HepG2 (cell line): ENCODE measurements around the gene ARL8A. TPM values are rescaled to one million over a fixed set of nuclear protein-coding genes. Genes with fewer than 3 reads are reported as not detected.

Source experiments
- CENPT ChIP-seq: sonication (generic); formaldehyde crosslinking; IDR thresholded peaks from 2 replicates; pipeline ENCODE4 v1.8.0; 2022; ENCODE audit warnings: low read depth, mild to moderate bottlenecking, moderate library complexity, missing genetic modification reagents
- FOXC1 ChIP-seq: sonication (generic); formaldehyde crosslinking; IDR thresholded peaks from 2 replicates; pipeline ENCODE4 v1.8.0; 2022; ENCODE audit warnings: mild to moderate bottlenecking, missing genetic modification reagents, borderline replicate concordance
- FOXK2 ChIP-seq: fragments of 450-650 bp; IDR thresholded peaks from 2 replicates; pipeline ENCODE4 v1.6.1; 2016
- HDAC1 ChIP-seq: sonication (generic); formaldehyde crosslinking; IDR thresholded peaks from 2 replicates; pipeline ENCODE4 v1.5.1; 2020; ENCODE audit warnings: mild to moderate bottlenecking, missing genetic modification reagents
- HNF4G ChIP-seq, 2 experiments: sonication (generic) in 1 of 2; formaldehyde crosslinking in 1 of 2; IDR thresholded peaks; 2 replicates each; pipeline versions ENCODE4 v1.4.0 to v1.6.1; 2011 to 2020; ENCODE audit warnings: borderline replicate concordance in 2 of 2, low read depth in 2 of 2, mild to moderate bottlenecking in 2 of 2, low read length in 1 of 2, missing genetic modification reagents in 1 of 2, moderate library complexity in 1 of 2
- KAT8 ChIP-seq: IDR thresholded peaks from 2 replicates; pipeline ENCODE4 v1.6.1; 2016; ENCODE audit warnings: missing genetic modification reagents, missing compliant biosample characterization
- KLF11 ChIP-seq: IDR thresholded peaks from 2 replicates; pipeline ENCODE4 v1.6.1; 2016; ENCODE audit warnings: missing compliant biosample characterization
- MBNL3 ChIP-seq: fragments of 250-450 bp; sonication (Bioruptor Pico); conservative IDR thresholded peaks from 2 replicates; pipeline ENCODE4 v1.8.0; 2022; ENCODE audit warnings: mild to moderate bottlenecking, inconsistent platforms
- PITX1 ChIP-seq: sonication (generic); formaldehyde crosslinking; IDR thresholded peaks from 2 replicates; pipeline ENCODE4 v1.5.1; 2020; ENCODE audit warnings: mild to moderate bottlenecking, missing genetic modification reagents
- RFX1 ChIP-seq: fragments of 450-650 bp; IDR thresholded peaks from 2 replicates; pipeline ENCODE4 v1.6.1; 2017
- RFX3 ChIP-seq: IDR thresholded peaks from 2 replicates; pipeline ENCODE4 v1.6.1; 2016; ENCODE audit warnings: missing biosample characterization, missing genetic modification reagents
- SAP130 ChIP-seq: IDR thresholded peaks from 2 replicates; pipeline ENCODE4 v1.6.1; 2016; ENCODE audit warnings: low read depth
- SOX6 ChIP-seq, 2 experiments: fragments of 450-650 bp in 1 of 2; sonication (generic) in 1 of 2; formaldehyde crosslinking in 1 of 2; IDR thresholded peaks; 2 replicates each; pipeline versions ENCODE4 v1.4.0 to v1.6.1; 2017 to 2020; ENCODE audit warnings: antibody characterized with exemption in 1 of 2, mild to moderate bottlenecking in 1 of 2, missing genetic modification reagents in 1 of 2
- SP4 ChIP-seq: sonication (generic); formaldehyde crosslinking; IDR thresholded peaks from 2 replicates; pipeline ENCODE4 v1.8.1; 2023; ENCODE audit warnings: mild to moderate bottlenecking, missing genetic modification reagents
- TBX2 ChIP-seq: sonication (generic); formaldehyde crosslinking; IDR thresholded peaks from 2 replicates; pipeline ENCODE4 v1.5.0; 2020; ENCODE audit warnings: missing genetic modification reagents, mild to moderate bottlenecking, borderline replicate concordance
- ZFP36 ChIP-seq: fragments of 150-350 bp; IDR thresholded peaks from 2 replicates; pipeline ENCODE4 v1.6.1; 2018; ENCODE audit warnings: borderline replicate concordance, low read length, low read depth; ENCODE audit not compliant: partially characterized antibody
- ZNF501 ChIP-seq: sonication (generic); formaldehyde crosslinking; IDR thresholded peaks from 2 replicates; pipeline ENCODE4 v1.5.1; 2020; ENCODE audit warnings: mild to moderate bottlenecking, moderate library complexity, missing genetic modification reagents
- ZNF510 ChIP-seq: sonication (generic); formaldehyde crosslinking; IDR thresholded peaks from 2 replicates; pipeline ENCODE4 v1.4.0; 2020; ENCODE audit warnings: low read depth, mild to moderate bottlenecking, missing genetic modification reagents
- ZNF552 ChIP-seq: sonication (generic); formaldehyde crosslinking; IDR thresholded peaks from 2 replicates; pipeline ENCODE4 v1.9.0; 2022; ENCODE audit warnings: missing genetic modification reagents, mild to moderate bottlenecking, borderline replicate concordance
- polyA plus RNA-seq, 8 experiments: library from polyadenylated mRNA; depleted of rRNA in 3 of 8; stranded (reverse) in 7 of 8; unstranded in 1 of 8; fragments of >200 nt; fragmentation: Illumina TruSeq in 4 of 8; extraction: Trizol in 4 of 8; gene quantifications; 2 replicates each; pipeline versions ENCODE4 v1.2.1 to v1.2.3, GENCODE V29; 2011 to 2016; ENCODE audit warnings: low read depth in 4 of 8, missing spikeins in 1 of 8, mixed read lengths in 1 of 8; ENCODE audit not compliant: insufficient read depth in 1 of 8
- total RNA-seq, 5 experiments: library from RNA; depleted of rRNA; stranded (reverse); fragments of >200 nt; fragmentation: Illumina TruSeq; extraction: Trizol; gene quantifications; 2 replicates each; pipeline ENCODE4 v1.2.3, GENCODE V29; 2016; ENCODE audit warnings: low read depth in 1 of 5
- TF ChIP-seq, protein P1 (sequence below): sonication (generic); formaldehyde crosslinking; IDR thresholded peaks from 2 replicates; pipeline ENCODE4 v1.4.0; 2020; ENCODE audit warnings: missing genetic modification reagents
- TF ChIP-seq, protein P2 (sequence below): sonication (generic); formaldehyde crosslinking; conservative IDR thresholded peaks from 2 replicates; pipeline ENCODE4 v1.4.0; 2020; ENCODE audit warnings: mild to moderate bottlenecking, missing genetic modification reagents, moderate library complexity
- TF ChIP-seq, protein P3 (sequence below): sonication (generic); formaldehyde crosslinking; conservative IDR thresholded peaks from 2 replicates; pipeline ENCODE4 v1.4.0; 2020; ENCODE audit warnings: missing genetic modification reagents

The ARL8A gene
- total and polyA plus RNA-seq, 2 of the 13 experiments (the other 11 are each of a cell fraction or from before 2014, with no cell fraction given) = 2.7 to 23.4 TPM

- TF ChIP-seq, protein P1, sequence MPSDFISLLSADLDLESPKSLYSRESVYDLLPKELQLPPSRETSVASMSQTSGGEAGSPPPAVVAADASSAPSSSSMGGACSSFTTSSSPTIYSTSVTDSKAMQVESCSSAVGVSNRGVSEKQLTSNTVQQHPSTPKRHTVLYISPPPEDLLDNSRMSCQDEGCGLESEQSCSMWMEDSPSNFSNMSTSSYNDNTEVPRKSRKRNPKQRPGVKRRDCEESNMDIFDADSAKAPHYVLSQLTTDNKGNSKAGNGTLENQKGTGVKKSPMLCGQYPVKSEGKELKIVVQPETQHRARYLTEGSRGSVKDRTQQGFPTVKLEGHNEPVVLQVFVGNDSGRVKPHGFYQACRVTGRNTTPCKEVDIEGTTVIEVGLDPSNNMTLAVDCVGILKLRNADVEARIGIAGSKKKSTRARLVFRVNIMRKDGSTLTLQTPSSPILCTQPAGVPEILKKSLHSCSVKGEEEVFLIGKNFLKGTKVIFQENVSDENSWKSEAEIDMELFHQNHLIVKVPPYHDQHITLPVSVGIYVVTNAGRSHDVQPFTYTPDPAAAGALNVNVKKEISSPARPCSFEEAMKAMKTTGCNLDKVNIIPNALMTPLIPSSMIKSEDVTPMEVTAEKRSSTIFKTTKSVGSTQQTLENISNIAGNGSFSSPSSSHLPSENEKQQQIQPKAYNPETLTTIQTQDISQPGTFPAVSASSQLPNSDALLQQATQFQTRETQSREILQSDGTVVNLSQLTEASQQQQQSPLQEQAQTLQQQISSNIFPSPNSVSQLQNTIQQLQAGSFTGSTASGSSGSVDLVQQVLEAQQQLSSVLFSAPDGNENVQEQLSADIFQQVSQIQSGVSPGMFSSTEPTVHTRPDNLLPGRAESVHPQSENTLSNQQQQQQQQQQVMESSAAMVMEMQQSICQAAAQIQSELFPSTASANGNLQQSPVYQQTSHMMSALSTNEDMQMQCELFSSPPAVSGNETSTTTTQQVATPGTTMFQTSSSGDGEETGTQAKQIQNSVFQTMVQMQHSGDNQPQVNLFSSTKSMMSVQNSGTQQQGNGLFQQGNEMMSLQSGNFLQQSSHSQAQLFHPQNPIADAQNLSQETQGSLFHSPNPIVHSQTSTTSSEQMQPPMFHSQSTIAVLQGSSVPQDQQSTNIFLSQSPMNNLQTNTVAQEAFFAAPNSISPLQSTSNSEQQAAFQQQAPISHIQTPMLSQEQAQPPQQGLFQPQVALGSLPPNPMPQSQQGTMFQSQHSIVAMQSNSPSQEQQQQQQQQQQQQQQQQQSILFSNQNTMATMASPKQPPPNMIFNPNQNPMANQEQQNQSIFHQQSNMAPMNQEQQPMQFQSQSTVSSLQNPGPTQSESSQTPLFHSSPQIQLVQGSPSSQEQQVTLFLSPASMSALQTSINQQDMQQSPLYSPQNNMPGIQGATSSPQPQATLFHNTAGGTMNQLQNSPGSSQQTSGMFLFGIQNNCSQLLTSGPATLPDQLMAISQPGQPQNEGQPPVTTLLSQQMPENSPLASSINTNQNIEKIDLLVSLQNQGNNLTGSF (CRISPR knock-in tag) = no peak
- TF ChIP-seq HNF4G (IDR thresholded peaks at IDR 0.05; ENCODE audit: borderline replicate concordance, low read depth, low read length) (no peak), HNF4G (CRISPR knock-in tag; IDR thresholded peaks at IDR 0.05; ENCODE audit: borderline replicate concordance, low read depth) (no peak), RFX1 (peak; percentile 14; the same call in 1 of the 2 replicates), SAP130 (CRISPR knock-in tag) (peak; percentile 26; the same call in 1 of the 2 replicates), RFX3 (CRISPR knock-in tag) (0 out of 2 replicates have a peak, but pooled peaks have one; percentile 39), ZFP36 (no peak), CENPT (CRISPR knock-in tag) (no peak), FOXK2 (no peak), ZNF552 (CRISPR knock-in tag) (no peak), PITX1 (CRISPR knock-in tag) (no peak), SOX6 (IDR thresholded peaks at IDR 0.05) (no peak), SOX6 (CRISPR knock-in tag; IDR thresholded peaks at IDR 0.05) (0 out of 2 replicates have a peak, but pooled peaks have one; percentile 17), KAT8 (no peak), TBX2 (CRISPR knock-in tag) (0 out of 2 replicates have a peak, but pooled peaks have one; percentile 33), ZNF510 (CRISPR knock-in tag) (no peak), SP4 (CRISPR knock-in tag) (no peak), FOXC1 (no peak), KLF11 (CRISPR knock-in tag) (no peak), MBNL3 (CRISPR knock-in tag) (no peak), ZNF501 (no peak), HDAC1 (CRISPR knock-in tag) (no peak)
- TF ChIP-seq, protein P2, sequence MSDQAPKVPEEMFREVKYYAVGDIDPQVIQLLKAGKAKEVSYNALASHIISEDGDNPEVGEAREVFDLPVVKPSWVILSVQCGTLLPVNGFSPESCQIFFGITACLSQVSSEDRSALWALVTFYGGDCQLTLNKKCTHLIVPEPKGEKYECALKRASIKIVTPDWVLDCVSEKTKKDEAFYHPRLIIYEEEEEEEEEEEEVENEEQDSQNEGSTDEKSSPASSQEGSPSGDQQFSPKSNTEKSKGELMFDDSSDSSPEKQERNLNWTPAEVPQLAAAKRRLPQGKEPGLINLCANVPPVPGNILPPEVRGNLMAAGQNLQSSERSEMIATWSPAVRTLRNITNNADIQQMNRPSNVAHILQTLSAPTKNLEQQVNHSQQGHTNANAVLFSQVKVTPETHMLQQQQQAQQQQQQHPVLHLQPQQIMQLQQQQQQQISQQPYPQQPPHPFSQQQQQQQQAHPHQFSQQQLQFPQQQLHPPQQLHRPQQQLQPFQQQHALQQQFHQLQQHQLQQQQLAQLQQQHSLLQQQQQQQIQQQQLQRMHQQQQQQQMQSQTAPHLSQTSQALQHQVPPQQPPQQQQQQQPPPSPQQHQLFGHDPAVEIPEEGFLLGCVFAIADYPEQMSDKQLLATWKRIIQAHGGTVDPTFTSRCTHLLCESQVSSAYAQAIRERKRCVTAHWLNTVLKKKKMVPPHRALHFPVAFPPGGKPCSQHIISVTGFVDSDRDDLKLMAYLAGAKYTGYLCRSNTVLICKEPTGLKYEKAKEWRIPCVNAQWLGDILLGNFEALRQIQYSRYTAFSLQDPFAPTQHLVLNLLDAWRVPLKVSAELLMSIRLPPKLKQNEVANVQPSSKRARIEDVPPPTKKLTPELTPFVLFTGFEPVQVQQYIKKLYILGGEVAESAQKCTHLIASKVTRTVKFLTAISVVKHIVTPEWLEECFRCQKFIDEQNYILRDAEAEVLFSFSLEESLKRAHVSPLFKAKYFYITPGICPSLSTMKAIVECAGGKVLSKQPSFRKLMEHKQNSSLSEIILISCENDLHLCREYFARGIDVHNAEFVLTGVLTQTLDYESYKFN (CRISPR knock-in tag) = peak; percentile 36; the same call in 1 of the 2 replicates
- TF ChIP-seq, protein P3, sequence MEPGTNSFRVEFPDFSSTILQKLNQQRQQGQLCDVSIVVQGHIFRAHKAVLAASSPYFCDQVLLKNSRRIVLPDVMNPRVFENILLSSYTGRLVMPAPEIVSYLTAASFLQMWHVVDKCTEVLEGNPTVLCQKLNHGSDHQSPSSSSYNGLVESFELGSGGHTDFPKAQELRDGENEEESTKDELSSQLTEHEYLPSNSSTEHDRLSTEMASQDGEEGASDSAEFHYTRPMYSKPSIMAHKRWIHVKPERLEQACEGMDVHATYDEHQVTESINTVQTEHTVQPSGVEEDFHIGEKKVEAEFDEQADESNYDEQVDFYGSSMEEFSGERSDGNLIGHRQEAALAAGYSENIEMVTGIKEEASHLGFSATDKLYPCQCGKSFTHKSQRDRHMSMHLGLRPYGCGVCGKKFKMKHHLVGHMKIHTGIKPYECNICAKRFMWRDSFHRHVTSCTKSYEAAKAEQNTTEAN (CRISPR knock-in tag) = no peak
Observed at GRCh38 chr1:202088206-202088605, 56.3 kb downstream of the ARL8A start (continued).
